Neural crest cell (in vitro differentiated cells): ENCODE data around the gene CCNC. TPM values are rescaled to one million over a fixed set of nuclear protein-coding genes. Genes with fewer than 3 reads are reported as not detected.
A peak's percentile ranks its signal among the peaks of the same experiment; 100 is the strongest.

Source experiments
- DNase-seq: peaks from one replicate; pipeline ENCODE4 v3.0.0; 2021; ENCODE audit warnings: low read depth, mixed read lengths, low spot score
- H3K27ac Mint-ChIP-seq: one replicate; pipeline ENCODE4 v1.8.0; 2021; ENCODE audit warnings: mild to moderate bottlenecking, mixed read lengths; ENCODE audit not compliant: unreplicated experiment
- H3K27me3 Mint-ChIP-seq: 2 replicates; pipeline ENCODE4 v1.8.0; 2021; ENCODE audit warnings: low read depth, mild to moderate bottlenecking, mixed read lengths
- H3K36me3 Mint-ChIP-seq: 2 replicates; pipeline ENCODE4 v1.8.0; 2021; ENCODE audit warnings: low read depth, mild to moderate bottlenecking, mixed read lengths
- H3K4me1 Mint-ChIP-seq: 2 replicates; pipeline ENCODE4 v1.8.0; 2021; ENCODE audit warnings: mixed read lengths
- H3K4me3 Mint-ChIP-seq: one replicate; pipeline ENCODE4 v1.8.0; 2021; ENCODE audit warnings: mild to moderate bottlenecking, mixed read lengths
- H3K9me3 Mint-ChIP-seq: 2 replicates; pipeline ENCODE4 v1.8.0; 2021; ENCODE audit warnings: mixed read lengths
- CTCF ChIP-seq: fragments of 200-600 bp; sonication (generic); conservative IDR thresholded peaks from 2 replicates; pipeline ENCODE4 v1.5.0; 2021; ENCODE audit warnings: antibody characterized with exemption, mild to moderate bottlenecking
- total RNA-seq: library from RNA; stranded (reverse); gene quantifications from 2 replicates; pipeline ENCODE4 v1.2.1, GENCODE V29; 2021

The CCNC gene
- total RNA-seq, 1 donor from 2014 or later: 45.5 TPM

GRCh38 chr6:99507648-99508047 lies 60.8 kb downstream of the CCNC start:
- H3K27ac Mint-ChIP-seq: no peak overlapping the region
- no peak overlapping the region for H3K4me3 Mint-ChIP-seq
- H3K9me3 Mint-ChIP-seq: no peaks in the 10 kb centered on the region
- H3K27me3 Mint-ChIP-seq: no peaks in the 10 kb centered on the region
- H3K4me1 Mint-ChIP-seq: peaks cover under 1% of the 10 kb centered on the region
- DNase-seq: no peak
- no peak for TF ChIP-seq CTCF
- H3K36me3 Mint-ChIP-seq: no peaks in the 10 kb centered on the region

GRCh38 chr6:99501762-99502161 lies 66.7 kb downstream of the CCNC start:
- Mint-ChIP-seq H3K36me3 (no peaks in the 10 kb centered on the region), H3K27me3 (no peaks in the 10 kb centered on the region), H3K27ac (no peak overlapping the region), H3K9me3 (no peaks in the 10 kb centered on the region), H3K4me1 (no peaks in the 10 kb centered on the region), H3K4me3 (no peak overlapping the region)
- TF ChIP-seq CTCF: no peak
- DNase-seq: no peak

GRCh38 chr6:99498421-99498820 lies 70.0 kb downstream of the CCNC start:
- Mint-ChIP-seq H3K4me1 (no peaks in the 10 kb centered on the region), H3K27ac (peak overlapping the region; percentile 7), H3K27me3 (no peaks in the 10 kb centered on the region), H3K4me3 (no peak overlapping the region), H3K36me3 (no peaks in the 10 kb centered on the region), H3K9me3 (no peaks in the 10 kb centered on the region)
- TF ChIP-seq CTCF: no peak
- DNase-seq: no peak

- no peaks in the 10 kb centered on the region for H3K9me3 Mint-ChIP-seq
- no peaks in the 10 kb centered on the region for H3K4me1 Mint-ChIP-seq
- TF ChIP-seq CTCF: no peak
- H3K27me3 Mint-ChIP-seq: no peaks in the 10 kb centered on the region
- no peak for DNase-seq
- no peak overlapping the region for H3K27ac Mint-ChIP-seq
- H3K36me3 Mint-ChIP-seq: no peaks in the 10 kb centered on the region
- H3K4me3 Mint-ChIP-seq: no peak overlapping the region
Observed at GRCh38 chr6:99495466-99495865, 73.0 kb downstream of the CCNC start.

Other genes with a start within 250 kb of the CCNC start
- 25.0 and 26.7 TPM in 2 replicates for gene FAXC, start 219.0 kb downstream of the CCNC start, total RNA-seq
- gene COQ3, start 174.5 kb downstream of the CCNC start, total RNA-seq: 10.9 and 13.5 TPM in 2 replicates
- 155 and 156 TPM in 2 replicates for gene PNISR, start 143.4 kb downstream of the CCNC start, total RNA-seq
- gene USP45, start 53.2 kb downstream of the CCNC start, total RNA-seq: 12.0 and 15.1 TPM in 2 replicates
- gene PRDM13, start 38.2 kb upstream of the CCNC start, total RNA-seq: 0.09 and 0.14 TPM in 2 replicates